WTC11 (cell line): ENCODE data around the gene LAD1. TPM values are rescaled to one million over a fixed set of nuclear protein-coding genes. Genes with fewer than 3 reads are reported as not detected.

Source experiments
- ATAC-seq: fragments of 200-7000 bp; cut with Tn5 transposase; 2 replicates; pipeline ENCODE4 v1.10.0; 2021; ENCODE audit warnings: mild to moderate bottlenecking, moderate library complexity
- CTCF ChIA-PET: fragments of 300-600 bp; sonication (Branson Sonifier 250); formaldehyde crosslinking; loops from one replicate; lab custom pipeline; 2021; ENCODE audit warnings: antibody characterized with exemption; lab: Charles Lee
- POLR2A ChIA-PET: fragments of 350-600 bp; sonication (Branson Sonifier 250); formaldehyde crosslinking; loops from one replicate; lab custom pipeline; 2021; ENCODE audit warnings: antibody characterized with exemption; lab: Charles Lee
- DNase-seq: peaks from one replicate; pipeline ENCODE4 v3.0.0; 2021; ENCODE audit warnings: low spot score
- H3K27ac Mint-ChIP-seq: 2 replicates; pipeline ENCODE4 v1.8.0; 2021; ENCODE audit warnings: mixed read lengths
- H3K27me3 Mint-ChIP-seq: 2 replicates; pipeline ENCODE4 v1.8.0; 2021; ENCODE audit warnings: low read depth, mild to moderate bottlenecking, moderate library complexity, mixed read lengths
- H3K36me3 Mint-ChIP-seq: 2 replicates; pipeline ENCODE4 v1.8.0; 2021; ENCODE audit warnings: mixed read lengths
- H3K4me1 Mint-ChIP-seq: 2 replicates; pipeline ENCODE4 v1.8.0; 2022; ENCODE audit warnings: mixed read lengths
- H3K4me3 Mint-ChIP-seq: 2 replicates; pipeline ENCODE4 v1.8.0; 2021; ENCODE audit warnings: mild to moderate bottlenecking, moderate library complexity, mixed read lengths
- H3K9me3 Mint-ChIP-seq: 2 replicates; pipeline ENCODE4 v1.8.0; 2021; ENCODE audit warnings: mixed read lengths
- CTCF ChIP-seq: fragments of 200-600 bp; IDR thresholded peaks from 2 replicates; pipeline ENCODE4 v1.8.0; 2022; ENCODE audit warnings: antibody characterized with exemption
- E2F1 ChIP-seq: sonication (generic); formaldehyde crosslinking; IDR thresholded peaks from 2 replicates; pipeline ENCODE4 v1.8.0; 2022; ENCODE audit warnings: mild to moderate bottlenecking, missing genetic modification reagents
- E2F4 ChIP-seq: sonication (generic); formaldehyde crosslinking; IDR thresholded peaks from 2 replicates; pipeline ENCODE4 v1.8.1; 2022; ENCODE audit warnings: low read depth, mild to moderate bottlenecking, moderate library complexity, missing genetic modification reagents, borderline replicate concordance
- E2F5 ChIP-seq: sonication (generic); formaldehyde crosslinking; IDR thresholded peaks from 2 replicates; pipeline ENCODE4 v1.8.1; 2022; ENCODE audit warnings: mild to moderate bottlenecking, moderate library complexity, missing genetic modification reagents
- ELF4 ChIP-seq: sonication (generic); formaldehyde crosslinking; IDR thresholded peaks from 2 replicates; pipeline ENCODE4 v1.8.1; 2022; ENCODE audit warnings: low read depth, mild to moderate bottlenecking, moderate library complexity, missing genetic modification reagents
- GABPB1 ChIP-seq: sonication (generic); formaldehyde crosslinking; IDR thresholded peaks from 2 replicates; pipeline ENCODE4 v1.8.1; 2023; ENCODE audit warnings: mild to moderate bottlenecking, missing genetic modification reagents
- GTF2I ChIP-seq: fragments of 250-450 bp; sonication (Bioruptor Pico); conservative IDR thresholded peaks from 2 replicates; pipeline ENCODE4 v1.4.0; 2021; ENCODE audit warnings: mild to moderate bottlenecking
- HMGA2 ChIP-seq: fragments of 250-450 bp; sonication (Bioruptor Pico); IDR thresholded peaks from 2 replicates; pipeline ENCODE4 v1.4.0; 2021; ENCODE audit warnings: mild to moderate bottlenecking, moderate library complexity
- MAX ChIP-seq: sonication (generic); formaldehyde crosslinking; IDR thresholded peaks from 2 replicates; pipeline ENCODE4 v1.8.0; 2022; ENCODE audit warnings: mild to moderate bottlenecking, missing genetic modification reagents
- NFATC4 ChIP-seq: fragments of 250-450 bp; sonication (Bioruptor Pico); IDR thresholded peaks from 2 replicates; pipeline ENCODE4 v1.9.0; 2021; ENCODE audit warnings: mild to moderate bottlenecking
- OVOL2 ChIP-seq: fragments of 250-450 bp; sonication (Bioruptor Pico); IDR thresholded peaks from 2 replicates; pipeline ENCODE4 v1.9.0; 2021; ENCODE audit warnings: mild to moderate bottlenecking, borderline replicate concordance
- RORB ChIP-seq: fragments of 250-450 bp; sonication (Bioruptor Pico); IDR thresholded peaks from 2 replicates; pipeline ENCODE4 v1.9.0; 2021; ENCODE audit warnings: mild to moderate bottlenecking
- TEAD4 ChIP-seq: sonication (generic); formaldehyde crosslinking; IDR thresholded peaks from 2 replicates; pipeline ENCODE4 v1.8.0; 2022; ENCODE audit warnings: mild to moderate bottlenecking, missing genetic modification reagents
- USF1 ChIP-seq: sonication (generic); formaldehyde crosslinking; IDR thresholded peaks from 2 replicates; pipeline ENCODE4 v1.8.0; 2022; ENCODE audit warnings: mild to moderate bottlenecking, missing genetic modification reagents
- ZMAT4 ChIP-seq: fragments of 250-450 bp; sonication (Bioruptor Pico); IDR thresholded peaks from 2 replicates; pipeline ENCODE4 v1.9.0; 2021; ENCODE audit warnings: mild to moderate bottlenecking
- ZNF219 ChIP-seq: sonication (generic); formaldehyde crosslinking; IDR thresholded peaks from 2 replicates; pipeline ENCODE4 v1.8.0; 2023; ENCODE audit warnings: missing genetic modification reagents, mild to moderate bottlenecking, borderline replicate concordance
- ZNF317 ChIP-seq: sonication (generic); formaldehyde crosslinking; IDR thresholded peaks from 2 replicates; pipeline ENCODE4 v1.8.1; 2023; ENCODE audit warnings: low read depth, mild to moderate bottlenecking, moderate library complexity, missing genetic modification reagents, borderline replicate concordance
- ZNF396 ChIP-seq: fragments of 250-450 bp; sonication (Bioruptor Pico); IDR thresholded peaks from 2 replicates; pipeline ENCODE4 v1.8.0; 2021; ENCODE audit warnings: mild to moderate bottlenecking, moderate library complexity, borderline replicate concordance
- ZNF423 ChIP-seq: fragments of 250-450 bp; sonication (Bioruptor Pico); IDR thresholded peaks from 2 replicates; pipeline ENCODE4 v2.1.2; 2022; ENCODE audit warnings: mild to moderate bottlenecking, moderate library complexity
- ZNF671 ChIP-seq: fragments of 250-450 bp; sonication (Bioruptor Pico); IDR thresholded peaks from 2 replicates; pipeline ENCODE4 v1.8.0; 2021; ENCODE audit warnings: mild to moderate bottlenecking
- total RNA-seq: library from RNA; stranded (reverse); gene quantifications from 3 replicates; pipeline ENCODE4 v1.2.3, GENCODE V29; 2021
- TF ChIP-seq, protein P1 (sequence below): sonication (generic); formaldehyde crosslinking; IDR thresholded peaks from 2 replicates; pipeline ENCODE4 v1.8.1; 2023; ENCODE audit warnings: mild to moderate bottlenecking, missing genetic modification reagents, moderate library complexity

The LAD1 gene
- total RNA-seq, 1 experiment from 2014 or later: 14.9 TPM

- H3K27ac Mint-ChIP-seq: no peak overlapping the region
- TF ChIP-seq USF1 (CRISPR knock-in tag) (no peak), GABPB1 (peak; percentile 29; the same call in 1 of the 2 replicates)
- no peaks in the 10 kb centered on the region for H3K9me3 Mint-ChIP-seq
- DNase-seq: no peak
- no peak overlapping the region for H3K4me3 Mint-ChIP-seq
- no peak for ATAC-seq
- ChIA-PET POLR2A (no interaction called here), CTCF (interaction anchor here (1.3 to 3.4 kb wide), 9 partner anchors 10 to 151 kb away, joined by 3 to 20 read pairs (median 7); partner anchors contain the start of gene TNNI1)
- peaks cover 2% of the 10 kb centered on the region for H3K4me1 Mint-ChIP-seq
- H3K36me3 Mint-ChIP-seq: no peaks in the 10 kb centered on the region
- no peaks in the 10 kb centered on the region; the same call in none of the 2 replicates for H3K27me3 Mint-ChIP-seq
Observed at GRCh38 chr1:201405484-201405831, 6.3 kb upstream of the LAD1 start.

GRCh38 chr1:201404722-201405483, 5.8 kb upstream of the LAD1 start:
- DNase-seq (no peak), ATAC-seq (no peak)
- TF ChIP-seq HMGA2 (CRISPR knock-in tag): no peak
- no peak for TF ChIP-seq ZNF219
- no peak for TF ChIP-seq RORB (CRISPR knock-in tag)
- no peak for TF ChIP-seq GABPB1
- TF ChIP-seq, protein P1, sequence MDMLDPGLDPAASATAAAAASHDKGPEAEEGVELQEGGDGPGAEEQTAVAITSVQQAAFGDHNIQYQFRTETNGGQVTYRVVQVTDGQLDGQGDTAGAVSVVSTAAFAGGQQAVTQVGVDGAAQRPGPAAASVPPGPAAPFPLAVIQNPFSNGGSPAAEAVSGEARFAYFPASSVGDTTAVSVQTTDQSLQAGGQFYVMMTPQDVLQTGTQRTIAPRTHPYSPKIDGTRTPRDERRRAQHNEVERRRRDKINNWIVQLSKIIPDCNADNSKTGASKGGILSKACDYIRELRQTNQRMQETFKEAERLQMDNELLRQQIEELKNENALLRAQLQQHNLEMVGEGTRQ: no peak
- TF ChIP-seq OVOL2: no peak
- TF ChIP-seq TEAD4 (CRISPR knock-in tag): no peak
- no peak for TF ChIP-seq GTF2I
- TF ChIP-seq MAX: no peak
- TF ChIP-seq ZNF317 (CRISPR knock-in tag): no peak
- no peak for TF ChIP-seq NFATC4 (CRISPR knock-in tag)
- no peak for TF ChIP-seq ZNF423 (CRISPR knock-in tag)
- TF ChIP-seq E2F5 (CRISPR knock-in tag): no peak
- CTCF ChIA-PET: interaction anchor here (0.8 to 3.4 kb wide), 10 partner anchors 10 to 151 kb away, joined by 3 to 20 read pairs (median 7); no protein-coding TSS in a partner anchor
- POLR2A ChIA-PET: no interaction called here
- Mint-ChIP-seq H3K4me1 (peaks cover 6% of the 10 kb centered on the region), H3K27ac (no peak overlapping the region), H3K27me3 (no peaks in the 10 kb centered on the region; the same call in none of the 2 replicates), H3K4me3 (no peak overlapping the region), H3K9me3 (no peaks in the 10 kb centered on the region), H3K36me3 (no peaks in the 10 kb centered on the region)

GRCh38 chr1:201404055-201404454, 4.9 kb upstream of the LAD1 start:
- no peak overlapping the region for H3K4me3 Mint-ChIP-seq
- ChIA-PET POLR2A (no interaction called here), CTCF (interaction anchor here (0.8 to 2.3 kb wide), 4 partner anchors 9 to 150 kb away, joined by 3 to 7 read pairs (median 5); no protein-coding TSS in a partner anchor)
- H3K9me3 Mint-ChIP-seq: no peaks in the 10 kb centered on the region
- no peak for TF ChIP-seq ELF4 (CRISPR knock-in tag)
- DNase-seq (no peak), ATAC-seq (no peak)
- H3K4me1 Mint-ChIP-seq: peaks cover 8% of the 10 kb centered on the region
- no peak overlapping the region for H3K27ac Mint-ChIP-seq
- H3K36me3 Mint-ChIP-seq: no peaks in the 10 kb centered on the region
- H3K27me3 Mint-ChIP-seq: no peaks in the 10 kb centered on the region; the same call in none of the 2 replicates

- Mint-ChIP-seq H3K27ac (no peak overlapping the region), H3K4me3 (no peak overlapping the region), H3K36me3 (no peaks in the 10 kb centered on the region), H3K4me1 (peaks cover 9% of the 10 kb centered on the region), H3K27me3 (peaks cover 4% of the 10 kb centered on the region; the same call in 1 of the 2 replicates), H3K9me3 (no peaks in the 10 kb centered on the region)
- DNase-seq: no peak
- ChIA-PET CTCF (interaction anchor here (1.0 to 2.3 kb wide), 3 partner anchors 18 to 149 kb away, joined by 5 to 8 read pairs (median 7); no protein-coding TSS in a partner anchor), POLR2A (no interaction called here)
- ATAC-seq: no peak
- TF ChIP-seq ZNF396 (CRISPR knock-in tag) (no peak), ZNF671 (CRISPR knock-in tag) (no peak), E2F1 (CRISPR knock-in tag) (no peak), GTF2I (no peak), CTCF (no peak), ZMAT4 (CRISPR knock-in tag) (no peak), E2F4 (no peak)
Observed at GRCh38 chr1:201403359-201403758, 4.2 kb upstream of the LAD1 start.
